Endothelial cell of umbilical vein (primary cell): ENCODE data around the gene RAB19. TPM values are rescaled to one million over a fixed set of nuclear protein-coding genes. Genes with fewer than 3 reads are reported as not detected.

Experiments used
- BruUV-seq: library from RNA; stranded (reverse); fragments of 400-500 nt; replicated peaks from 2 replicates; lab custom pipeline; 2021; lab: Mats Ljungman, UMichigan
- CTCF ChIA-PET: fragments of 300-600, 350-600 bp; sonication (Branson Sonifier 250); formaldehyde crosslinking; loops from one replicate; lab custom pipeline; 2021; ENCODE audit warnings: antibody characterized with exemption, inconsistent platforms; lab: Charles Lee
- POLR2A ChIA-PET: fragments of 300-600, 350-600 bp; sonication (Branson Sonifier 250); formaldehyde crosslinking; loops from one replicate; lab custom pipeline; 2021; ENCODE audit warnings: antibody characterized with exemption, inconsistent platforms; lab: Charles Lee
- DNase-seq: peaks from one replicate; pipeline ENCODE4 v3.0.0-alpha.2; 2011; ENCODE audit warnings: low read depth, low spot score
- FAIRE-seq: peaks from 2 replicates; lab custom pipeline; 2011; peaks lifted over from hg19 to GRCh38; lab: Jason Lieb, UNC
- H2AFZ ChIP-seq: 2 replicates; pipeline ENCODE4 v1.6.0; 2012; ENCODE audit warnings: low read depth, low read length, control low read depth, inconsistent platforms
- H3K27ac ChIP-seq: 2 replicates; pipeline ENCODE4 v1.5.1; 2011; ENCODE audit warnings: low read depth, mild to moderate bottlenecking, control low read depth, low read length, moderate library complexity; ENCODE audit not compliant: insufficient read depth
- H3K27me3 ChIP-seq, 2 experiments: 2 replicates each; pipeline versions ENCODE4 v1.6.0 to v1.6.1; 2011; ENCODE audit warnings: low read length in 2 of 2, mixed read lengths in 1 of 2; ENCODE audit not compliant: control insufficient read depth in 2 of 2, insufficient read depth in 2 of 2
- H3K36me3 ChIP-seq, 2 experiments: 2 replicates in 1 of 2; 3 replicates in 1 of 2; pipeline ENCODE4 v1.5.1; 2011; ENCODE audit warnings: low read length in 2 of 2, mild to moderate bottlenecking in 1 of 2, moderate library complexity in 1 of 2; ENCODE audit not compliant: control insufficient read depth in 2 of 2, insufficient read depth in 2 of 2; ENCODE audit errors: extremely low read depth in 1 of 2
- H3K4me1 ChIP-seq: 3 replicates; pipeline ENCODE4 v1.5.1; 2011; ENCODE audit warnings: mild to moderate bottlenecking, low read length; ENCODE audit not compliant: control insufficient read depth, insufficient read depth; ENCODE audit errors: extremely low read depth
- H3K4me2 ChIP-seq: 2 replicates; pipeline ENCODE4 v1.6.1; 2011; ENCODE audit warnings: low read length, control low read depth, mixed read lengths; ENCODE audit not compliant: insufficient read depth
- H3K4me3 ChIP-seq, 3 experiments: fragments of 200-600 bp in 1 of 3; sonication (generic), shearing (Covaris generic) in 1 of 3; replicated peaks in 1 of 3; 2 replicates each; pipeline ENCODE4 v1.5.1; 2011 to 2016; ENCODE audit warnings: control low read depth in 3 of 3, low read length in 3 of 3, mild to moderate bottlenecking in 2 of 3, inconsistent platforms in 1 of 3, low read depth in 1 of 3, moderate library complexity in 1 of 3; ENCODE audit not compliant: insufficient read depth in 1 of 3
- H3K79me2 ChIP-seq: 2 replicates; pipeline ENCODE4 v1.6.0; 2012; ENCODE audit warnings: low read length, inconsistent platforms; ENCODE audit not compliant: control insufficient read depth, insufficient read depth
- H3K9ac ChIP-seq: replicated peaks from 2 replicates; pipeline ENCODE3; 2011; ENCODE audit warnings: low read length, control low read depth; ENCODE audit not compliant: insufficient read depth; ENCODE audit errors: extremely low read depth
- H3K9me1 ChIP-seq: replicated peaks from 3 replicates; pipeline ENCODE4 v1.6.0; 2011; ENCODE audit warnings: mild to moderate bottlenecking, low read length; ENCODE audit not compliant: control insufficient read depth, insufficient read depth; ENCODE audit errors: extremely low read depth
- H3K9me3 ChIP-seq: replicated peaks from 2 replicates; pipeline ENCODE4 v1.5.1; 2012; ENCODE audit warnings: low read length, inconsistent platforms; ENCODE audit not compliant: control insufficient read depth, insufficient read depth
- H4K20me1 ChIP-seq: replicated peaks from 2 replicates; pipeline ENCODE3; 2011; ENCODE audit warnings: mild to moderate bottlenecking, low read length; ENCODE audit not compliant: control insufficient read depth, insufficient read depth; ENCODE audit errors: extremely low read depth
- EZH2 ChIP-seq: IDR thresholded peaks from 2 replicates; pipeline ENCODE4 v1.6.1; 2012; ENCODE audit warnings: borderline replicate concordance, low read depth, mild to moderate bottlenecking, moderate library complexity, low read length, inconsistent platforms; ENCODE audit not compliant: severe bottlenecking
- FOS ChIP-seq: IDR thresholded peaks from 2 replicates; pipeline ENCODE4 v1.6.1; 2011; ENCODE audit warnings: mild to moderate bottlenecking, low read length, moderate library complexity, borderline replicate concordance; ENCODE audit not compliant: insufficient read depth
- GATA2 ChIP-seq: IDR thresholded peaks from 2 replicates; pipeline ENCODE4 v1.7.0; 2011; ENCODE audit warnings: low read depth, mild to moderate bottlenecking, moderate library complexity, mixed read lengths, low read length; ENCODE audit not compliant: insufficient read length, insufficient read depth
- JUN ChIP-seq: IDR thresholded peaks from 2 replicates; pipeline ENCODE4 v1.6.1; 2011; ENCODE audit warnings: borderline replicate concordance, low read depth; ENCODE audit not compliant: insufficient read length, insufficient read depth
- MYC ChIP-seq: IDR thresholded peaks from one replicate; pipeline ENCODE4 v1.6.1; 2011; ENCODE audit warnings: mild to moderate bottlenecking, low read depth, low read length
- POLR2A ChIP-seq: IDR thresholded peaks from 2 replicates; pipeline ENCODE4 v1.6.1; 2012; ENCODE audit warnings: low read depth, mild to moderate bottlenecking, control low read depth, low read length
- POLR2AphosphoS5 ChIP-seq: IDR thresholded peaks from 2 replicates; pipeline ENCODE4 v1.6.1; 2012; ENCODE audit warnings: low read depth, mild to moderate bottlenecking, control low read depth, low read length, moderate library complexity; ENCODE audit not compliant: insufficient read depth
- dilution Hi-C: fragments of 300-500 bp; cut with MboI; formaldehyde crosslinking; loops from one replicate; pipeline ENCODE4 v1.15.0; 2019; ENCODE audit warnings: low sequenced_read_pairs; ENCODE audit not compliant: extremely low pct_ligation_motif_present
- intact Hi-C: fragments of 100-400 bp; cut with micrococcal nuclease; formaldehyde crosslinking; loops from one replicate; pipeline ENCODE4 v1.10.0; 2022
- polyA plus RNA-seq, 4 experiments: library from polyadenylated mRNA; depleted of rRNA in 3 of 4; stranded (reverse) in 3 of 4; unstranded in 1 of 4; fragments of >200 nt; gene quantifications; 2 replicates each; pipeline versions ENCODE4 v1.2.1 to v1.2.3, GENCODE V29; 2011 to 2012; ENCODE audit warnings: missing spikeins in 1 of 4
- total RNA-seq: library from RNA; stranded (reverse); gene quantifications from 2 replicates; pipeline ENCODE4 v1.2.3, GENCODE V29; 2021
- TF ChIP-seq, protein P1 (sequence below): IDR thresholded peaks from 2 replicates; pipeline ENCODE4 v1.6.1; 2011; ENCODE audit not compliant: insufficient read depth, insufficient read length
- TF ChIP-seq, protein P2 (sequence below), 2 donors: IDR thresholded peaks; 1 replicate in 1 of 2; 2 replicates in 1 of 2; pipeline ENCODE4 v1.5.1; 2011; ENCODE audit warnings: low read length in 2 of 2, mild to moderate bottlenecking in 2 of 2, moderate library complexity in 2 of 2, control low read depth in 1 of 2, inconsistent platforms in 1 of 2, low read depth in 1 of 2; ENCODE audit not compliant: insufficient read depth in 1 of 2; ENCODE audit errors: extremely low read depth in 1 of 2

Gene RAB19
- total and polyA plus RNA-seq, 2 donors (not counting 3 experiments of a cell fraction or from before 2014, with no cell fraction given), result not detected

DNA sequence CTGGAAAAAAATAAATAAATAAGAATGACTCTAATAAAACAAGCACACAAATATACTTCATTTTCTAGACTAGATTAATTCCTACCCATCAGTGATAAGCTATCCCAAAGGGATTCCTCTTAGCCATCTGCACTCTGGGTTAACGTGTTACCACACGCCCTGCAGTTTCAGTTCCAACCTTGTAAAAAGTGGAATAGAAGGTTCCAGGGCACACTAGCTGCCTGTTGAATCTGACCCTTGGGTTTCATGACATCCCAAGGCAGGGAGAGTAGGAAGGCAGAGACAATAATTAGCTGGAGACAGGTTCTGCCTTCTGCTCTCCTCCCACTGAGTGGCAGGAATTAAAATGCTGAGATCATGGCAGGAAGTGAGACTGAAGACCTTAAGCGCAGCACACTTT is 39.0 kb upstream of the RAB19 start:
- H3K79me2 ChIP-seq, result no peaks in the 10 kb centered on the region
- intact Hi-C loops, result no loop called here
- DNase-seq (no peak), FAIRE-seq (no peak)
- H3K27ac ChIP-seq, result no peak overlapping the region
- H3K4me3 ChIP-seq, result no peak overlapping the region
- POLR2A ChIA-PET, result no interaction called here
- dilution Hi-C loops, result no loop called here
- TF ChIP-seq JUN (no peak), MYC (no peak), POLR2AphosphoS5 (no peak), FOS (no peak), GATA2 (no peak), EZH2 (no peak), POLR2A (no peak)
- TF ChIP-seq, protein P1, sequence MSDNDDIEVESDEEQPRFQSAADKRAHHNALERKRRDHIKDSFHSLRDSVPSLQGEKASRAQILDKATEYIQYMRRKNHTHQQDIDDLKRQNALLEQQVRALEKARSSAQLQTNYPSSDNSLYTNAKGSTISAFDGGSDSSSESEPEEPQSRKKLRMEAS, result no peak
- TF ChIP-seq, protein P2, sequence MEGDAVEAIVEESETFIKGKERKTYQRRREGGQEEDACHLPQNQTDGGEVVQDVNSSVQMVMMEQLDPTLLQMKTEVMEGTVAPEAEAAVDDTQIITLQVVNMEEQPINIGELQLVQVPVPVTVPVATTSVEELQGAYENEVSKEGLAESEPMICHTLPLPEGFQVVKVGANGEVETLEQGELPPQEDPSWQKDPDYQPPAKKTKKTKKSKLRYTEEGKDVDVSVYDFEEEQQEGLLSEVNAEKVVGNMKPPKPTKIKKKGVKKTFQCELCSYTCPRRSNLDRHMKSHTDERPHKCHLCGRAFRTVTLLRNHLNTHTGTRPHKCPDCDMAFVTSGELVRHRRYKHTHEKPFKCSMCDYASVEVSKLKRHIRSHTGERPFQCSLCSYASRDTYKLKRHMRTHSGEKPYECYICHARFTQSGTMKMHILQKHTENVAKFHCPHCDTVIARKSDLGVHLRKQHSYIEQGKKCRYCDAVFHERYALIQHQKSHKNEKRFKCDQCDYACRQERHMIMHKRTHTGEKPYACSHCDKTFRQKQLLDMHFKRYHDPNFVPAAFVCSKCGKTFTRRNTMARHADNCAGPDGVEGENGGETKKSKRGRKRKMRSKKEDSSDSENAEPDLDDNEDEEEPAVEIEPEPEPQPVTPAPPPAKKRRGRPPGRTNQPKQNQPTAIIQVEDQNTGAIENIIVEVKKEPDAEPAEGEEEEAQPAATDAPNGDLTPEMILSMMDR (IDR thresholded peaks at IDR 0.05; ENCODE audit: extremely low read depth in 1 of 2, insufficient read depth in 1 of 2, low read depth in 1 of 2, low read length in 2 of 2), result no peak
- no peaks in the 10 kb centered on the region for H4K20me1 ChIP-seq
- no TSS peak for BruUV-seq
- H3K27me3 ChIP-seq, result no peaks in the 10 kb centered on the region
- peaks cover 0 to 5% of the 10 kb centered on the region in 2 experiments for H3K36me3 ChIP-seq
- H3K4me1 ChIP-seq, result no peaks in the 10 kb centered on the region
- no peak overlapping the region for H3K4me2 ChIP-seq
- H3K9me1 ChIP-seq, result no peaks in the 10 kb centered on the region
- CTCF ChIA-PET, result interaction anchor here (1.5 kb wide), 1 partner anchor 21 kb away, joined by 3 read pairs; no protein-coding TSS in a partner anchor
- no peaks in the 10 kb centered on the region for H3K9me3 ChIP-seq
- peak overlapping the region; percentile 3 for H3K9ac ChIP-seq
- no peak overlapping the region for H2AFZ ChIP-seq
